GM23338 (cell line): Measurements from ENCODE around the gene PXT1. TPM values are rescaled to one million over a fixed set of nuclear protein-coding genes. Genes with fewer than 3 reads are reported as not detected.
A peak's percentile ranks its signal among the peaks of the same experiment; 100 is the strongest.

Source experiments
- ATAC-seq: fragments of 200-7000 bp; cut with Tn5 transposase; 3 replicates; pipeline ENCODE4 v1.9.1; 2020
- DNase-seq: peaks from one replicate; pipeline ENCODE4 v3.0.0-alpha.2; 2015; ENCODE audit warnings: low spot score
- H2AFZ ChIP-seq: fragments of 200-600 bp; sonication (generic); 2 replicates; pipeline ENCODE4 v1.8.0; 2016; ENCODE audit warnings: antibody characterized with exemption, mild to moderate bottlenecking, moderate library complexity
- H3F3A ChIP-seq: fragments of 200-600 bp; sonication (generic); replicated peaks from 2 replicates; pipeline ENCODE4 v1.8.0; 2017; ENCODE audit warnings: antibody characterized with exemption, mixed run types, low read depth
- H3K27ac ChIP-seq: fragments of 200-600 bp; sonication (generic); 2 replicates; pipeline ENCODE4 v1.6.1; 2016; ENCODE audit warnings: low read depth
- H3K27me3 ChIP-seq: fragments of 200-600 bp; sonication (generic); 2 replicates; pipeline ENCODE4 v1.8.0; 2016; ENCODE audit warnings: mild to moderate bottlenecking, mixed run types, moderate library complexity; ENCODE audit not compliant: insufficient read depth
- H3K36me3 ChIP-seq: fragments of 200-600 bp; sonication (generic); 2 replicates; pipeline ENCODE4 v1.8.0; 2016; ENCODE audit warnings: mild to moderate bottlenecking; ENCODE audit not compliant: insufficient read depth
- H3K4me1 ChIP-seq: fragments of 200-600 bp; sonication (generic); 2 replicates; pipeline ENCODE4 v1.8.0; 2016; ENCODE audit warnings: mild to moderate bottlenecking, moderate library complexity; ENCODE audit not compliant: insufficient read depth
- H3K4me2 ChIP-seq: fragments of 200-600 bp; sonication (generic); 2 replicates; pipeline ENCODE4 v1.7.1; 2017; ENCODE audit warnings: mixed run types
- H3K4me3 ChIP-seq: fragments of 200-600 bp; sonication (generic); 2 replicates; pipeline ENCODE4 v1.6.1; 2016; ENCODE audit warnings: mixed run types
- H3K79me2 ChIP-seq: fragments of 200-600 bp; sonication (generic); replicated peaks from 2 replicates; pipeline ENCODE4 v1.8.0; 2017; ENCODE audit warnings: mild to moderate bottlenecking; ENCODE audit not compliant: insufficient read depth
- H3K9me2 ChIP-seq: fragments of 200-600 bp; sonication (generic); 2 replicates; pipeline ENCODE4 v1.8.0; 2017; ENCODE audit not compliant: insufficient read depth
- H4K20me1 ChIP-seq: fragments of 200-600 bp; sonication (generic); replicated peaks from 2 replicates; pipeline ENCODE4 v1.8.0; 2017; ENCODE audit warnings: mild to moderate bottlenecking; ENCODE audit not compliant: insufficient read depth
- H3K27ac Mint-ChIP-seq: 2 replicates; pipeline ENCODE4 v1.8.0; 2020; ENCODE audit warnings: inconsistent platforms, mild to moderate bottlenecking, moderate library complexity, mixed read lengths
- H3K27me3 Mint-ChIP-seq: 3 replicates; pipeline ENCODE4 v1.8.0; 2022; ENCODE audit warnings: low read depth, mild to moderate bottlenecking, moderate library complexity, mixed read lengths, inconsistent platforms; ENCODE audit not compliant: insufficient read depth, poor library complexity
- H3K36me3 Mint-ChIP-seq: 3 replicates; pipeline ENCODE4 v1.8.0; 2021; ENCODE audit warnings: low read depth, mild to moderate bottlenecking, inconsistent platforms, moderate library complexity, mixed read lengths
- H3K4me1 Mint-ChIP-seq: 3 replicates; pipeline ENCODE4 v1.8.0; 2020; ENCODE audit warnings: mild to moderate bottlenecking, inconsistent platforms, mixed read lengths
- H3K4me3 Mint-ChIP-seq: 3 replicates; pipeline ENCODE4 v1.8.0; 2021; ENCODE audit warnings: moderate library complexity, mild to moderate bottlenecking, inconsistent platforms, mixed read lengths
- H3K9me3 Mint-ChIP-seq: 3 replicates; pipeline ENCODE4 v1.8.0; 2020; ENCODE audit warnings: moderate library complexity, mild to moderate bottlenecking, inconsistent platforms, mixed read lengths
- CREB1 ChIP-seq: fragments of 250-450 bp; sonication (Bioruptor Pico); IDR thresholded peaks from 2 replicates; pipeline ENCODE4 v1.5.0; 2020; ENCODE audit warnings: low read depth, mild to moderate bottlenecking, moderate library complexity
- EZH2 ChIP-seq: fragments of 200-600 bp; sonication (generic); IDR thresholded peaks from one replicate; pipeline ENCODE4 v1.8.0; 2017; ENCODE audit warnings: antibody characterized with exemption, mild to moderate bottlenecking, low read depth; ENCODE audit not compliant: unreplicated experiment
- EZH2phosphoT487 ChIP-seq: fragments of 200-600 bp; sonication (generic); IDR thresholded peaks from one replicate; pipeline ENCODE4 v1.8.1; 2018; ENCODE audit warnings: antibody characterized with exemption; ENCODE audit not compliant: unreplicated experiment
- NANOG ChIP-seq: IDR thresholded peaks from 2 replicates; pipeline ENCODE4 v1.6.1; 2016; ENCODE audit warnings: antibody characterized with exemption, borderline replicate concordance
- POLR2AphosphoS5 ChIP-seq: IDR thresholded peaks from 2 replicates; pipeline ENCODE4 v1.6.1; 2016; ENCODE audit warnings: antibody characterized with exemption, low read depth
- STAT1 ChIP-seq: IDR thresholded peaks from one replicate; pipeline ENCODE4 v1.6.1; 2016; ENCODE audit warnings: antibody characterized with exemption; ENCODE audit not compliant: unreplicated experiment
- ZNF114 ChIP-seq: fragments of 250-450 bp; sonication (Bioruptor Pico); IDR thresholded peaks from 2 replicates; pipeline ENCODE4 v1.5.0; 2020; ENCODE audit warnings: mild to moderate bottlenecking, moderate library complexity
- ZNF331 ChIP-seq: fragments of 250-450 bp; sonication (Bioruptor Pico); IDR thresholded peaks from 2 replicates; pipeline ENCODE4 v1.5.0; 2020; ENCODE audit warnings: low read depth, mild to moderate bottlenecking, moderate library complexity
- polyA plus RNA-seq: library from polyadenylated mRNA; unstranded; fragments of >200 nt; fragmentation: Nextera tagmentation; extraction: Ambion mirVana; gene quantifications from 2 replicates; pipeline ENCODE4 v1.2.1, GENCODE V29; 2016
- total RNA-seq: library from RNA; depleted of rRNA; stranded (reverse); fragments of >200 nt; shearing (Covaris generic); gene quantifications from 2 replicates; pipeline ENCODE4 v1.2.3, GENCODE V29; 2014
- TF ChIP-seq, protein P1 (sequence below): fragments of 250-450 bp; sonication (Bioruptor Pico); IDR thresholded peaks from 2 replicates; pipeline ENCODE4 v1.5.0; 2020; ENCODE audit warnings: mild to moderate bottlenecking, moderate library complexity
- TF ChIP-seq, protein P2 (sequence below), 2 experiments: fragments of 200-600 bp in 1 of 2; sonication (generic) in 1 of 2; conservative IDR thresholded peaks; 2 replicates each; pipeline versions ENCODE4 v1.5.1 to v1.6.1; 2016 to 2017; ENCODE audit warnings: antibody characterized with exemption in 2 of 2, low read depth in 2 of 2, mild to moderate bottlenecking in 2 of 2, moderate library complexity in 1 of 2

The PXT1 gene
- total and polyA plus RNA-seq, 2 experiments from 2014 or later = 0.14 TPM; not detected in 1

- TF ChIP-seq, protein P1, sequence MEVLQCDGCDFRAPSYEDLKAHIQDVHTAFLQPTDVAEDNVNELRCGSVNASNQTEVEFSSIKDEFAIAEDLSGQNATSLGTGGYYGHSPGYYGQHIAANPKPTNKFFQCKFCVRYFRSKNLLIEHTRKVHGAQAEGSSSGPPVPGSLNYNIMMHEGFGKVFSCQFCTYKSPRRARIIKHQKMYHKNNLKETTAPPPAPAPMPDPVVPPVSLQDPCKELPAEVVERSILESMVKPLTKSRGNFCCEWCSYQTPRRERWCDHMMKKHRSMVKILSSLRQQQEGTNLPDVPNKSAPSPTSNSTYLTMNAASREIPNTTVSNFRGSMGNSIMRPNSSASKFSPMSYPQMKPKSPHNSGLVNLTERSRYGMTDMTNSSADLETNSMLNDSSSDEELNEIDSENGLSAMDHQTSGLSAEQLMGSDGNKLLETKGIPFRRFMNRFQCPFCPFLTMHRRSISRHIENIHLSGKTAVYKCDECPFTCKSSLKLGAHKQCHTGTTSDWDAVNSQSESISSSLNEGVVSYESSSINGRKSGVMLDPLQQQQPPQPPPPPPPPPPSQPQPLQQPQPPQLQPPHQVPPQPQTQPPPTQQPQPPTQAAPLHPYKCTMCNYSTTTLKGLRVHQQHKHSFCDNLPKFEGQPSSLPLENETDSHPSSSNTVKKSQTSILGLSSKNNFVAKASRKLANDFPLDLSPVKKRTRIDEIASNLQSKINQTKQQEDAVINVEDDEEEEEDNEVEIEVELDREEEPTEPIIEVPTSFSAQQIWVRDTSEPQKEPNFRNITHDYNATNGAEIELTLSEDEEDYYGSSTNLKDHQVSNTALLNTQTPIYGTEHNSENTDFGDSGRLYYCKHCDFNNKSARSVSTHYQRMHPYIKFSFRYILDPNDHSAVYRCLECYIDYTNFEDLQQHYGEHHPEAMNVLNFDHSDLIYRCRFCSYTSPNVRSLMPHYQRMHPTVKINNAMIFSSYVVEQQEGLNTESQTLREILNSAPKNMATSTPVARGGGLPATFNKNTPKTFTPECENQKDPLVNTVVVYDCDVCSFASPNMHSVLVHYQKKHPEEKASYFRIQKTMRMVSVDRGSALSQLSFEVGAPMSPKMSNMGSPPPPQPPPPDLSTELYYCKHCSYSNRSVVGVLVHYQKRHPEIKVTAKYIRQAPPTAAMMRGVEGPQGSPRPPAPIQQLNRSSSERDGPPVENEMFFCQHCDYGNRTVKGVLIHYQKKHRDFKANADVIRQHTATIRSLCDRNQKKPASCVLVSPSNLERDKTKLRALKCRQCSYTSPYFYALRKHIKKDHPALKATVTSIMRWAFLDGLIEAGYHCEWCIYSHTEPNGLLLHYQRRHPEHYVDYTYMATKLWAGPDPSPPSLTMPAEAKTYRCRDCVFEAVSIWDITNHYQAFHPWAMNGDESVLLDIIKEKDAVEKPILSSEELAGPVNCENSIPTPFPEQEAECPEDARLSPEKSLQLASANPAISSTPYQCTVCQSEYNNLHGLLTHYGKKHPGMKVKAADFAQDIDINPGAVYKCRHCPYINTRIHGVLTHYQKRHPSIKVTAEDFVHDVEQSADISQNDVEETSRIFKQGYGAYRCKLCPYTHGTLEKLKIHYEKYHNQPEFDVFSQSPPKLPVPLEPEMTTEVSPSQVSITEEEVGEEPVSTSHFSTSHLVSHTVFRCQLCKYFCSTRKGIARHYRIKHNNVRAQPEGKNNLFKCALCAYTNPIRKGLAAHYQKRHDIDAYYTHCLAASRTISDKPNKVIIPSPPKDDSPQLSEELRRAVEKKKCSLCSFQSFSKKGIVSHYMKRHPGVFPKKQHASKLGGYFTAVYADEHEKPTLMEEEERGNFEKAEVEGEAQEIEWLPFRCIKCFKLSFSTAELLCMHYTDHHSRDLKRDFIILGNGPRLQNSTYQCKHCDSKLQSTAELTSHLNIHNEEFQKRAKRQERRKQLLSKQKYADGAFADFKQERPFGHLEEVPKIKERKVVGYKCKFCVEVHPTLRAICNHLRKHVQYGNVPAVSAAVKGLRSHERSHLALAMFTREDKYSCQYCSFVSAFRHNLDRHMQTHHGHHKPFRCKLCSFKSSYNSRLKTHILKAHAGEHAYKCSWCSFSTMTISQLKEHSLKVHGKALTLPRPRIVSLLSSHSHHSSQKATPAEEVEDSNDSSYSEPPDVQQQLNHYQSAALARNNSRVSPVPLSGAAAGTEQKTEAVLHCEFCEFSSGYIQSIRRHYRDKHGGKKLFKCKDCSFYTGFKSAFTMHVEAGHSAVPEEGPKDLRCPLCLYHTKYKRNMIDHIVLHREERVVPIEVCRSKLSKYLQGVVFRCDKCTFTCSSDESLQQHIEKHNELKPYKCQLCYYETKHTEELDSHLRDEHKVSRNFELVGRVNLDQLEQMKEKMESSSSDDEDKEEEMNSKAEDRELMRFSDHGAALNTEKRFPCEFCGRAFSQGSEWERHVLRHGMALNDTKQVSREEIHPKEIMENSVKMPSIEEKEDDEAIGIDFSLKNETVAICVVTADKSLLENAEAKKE (CRISPR knock-in tag) = no peak
- TF ChIP-seq, protein P2, sequence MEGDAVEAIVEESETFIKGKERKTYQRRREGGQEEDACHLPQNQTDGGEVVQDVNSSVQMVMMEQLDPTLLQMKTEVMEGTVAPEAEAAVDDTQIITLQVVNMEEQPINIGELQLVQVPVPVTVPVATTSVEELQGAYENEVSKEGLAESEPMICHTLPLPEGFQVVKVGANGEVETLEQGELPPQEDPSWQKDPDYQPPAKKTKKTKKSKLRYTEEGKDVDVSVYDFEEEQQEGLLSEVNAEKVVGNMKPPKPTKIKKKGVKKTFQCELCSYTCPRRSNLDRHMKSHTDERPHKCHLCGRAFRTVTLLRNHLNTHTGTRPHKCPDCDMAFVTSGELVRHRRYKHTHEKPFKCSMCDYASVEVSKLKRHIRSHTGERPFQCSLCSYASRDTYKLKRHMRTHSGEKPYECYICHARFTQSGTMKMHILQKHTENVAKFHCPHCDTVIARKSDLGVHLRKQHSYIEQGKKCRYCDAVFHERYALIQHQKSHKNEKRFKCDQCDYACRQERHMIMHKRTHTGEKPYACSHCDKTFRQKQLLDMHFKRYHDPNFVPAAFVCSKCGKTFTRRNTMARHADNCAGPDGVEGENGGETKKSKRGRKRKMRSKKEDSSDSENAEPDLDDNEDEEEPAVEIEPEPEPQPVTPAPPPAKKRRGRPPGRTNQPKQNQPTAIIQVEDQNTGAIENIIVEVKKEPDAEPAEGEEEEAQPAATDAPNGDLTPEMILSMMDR (conservative IDR thresholded peaks at IDR 0.05; ENCODE audit: low read depth in 2 of 2) = no peak
- TF ChIP-seq CREB1 (CRISPR knock-in tag) (no peak), EZH2 (no peak), NANOG (no peak)
Measured at GRCh38 chr6:36378243-36378920, 64.3 kb downstream of the PXT1 start (continued).

GRCh38 chr6:36377594-36377993 lies 65.1 kb downstream of the PXT1 start:
- Histone ChIP-seq H2AFZ (0 out of 2 replicates have a peak overlapping the region, but pooled peaks have one; percentile 29), H3K27ac (no peak overlapping the region), H4K20me1 (no peaks in the 10 kb centered on the region), H3K4me1 (0 out of 2 replicates have a peak, but pooled peaks cover 10% of the 10 kb centered on the region), H3K27me3 (no peaks in the 10 kb centered on the region), H3K79me2 (no peaks in the 10 kb centered on the region), H3K9me2 (no peaks in the 10 kb centered on the region), H3K4me3 (no peak overlapping the region), H3K36me3 (no peaks in the 10 kb centered on the region), H3F3A (no peaks in the 10 kb centered on the region), H3K4me2 (no peak overlapping the region)
- no peaks in the 10 kb centered on the region for H3K36me3 Mint-ChIP-seq
- peaks cover 23% of the 10 kb centered on the region for H3K4me1 Mint-ChIP-seq
- H3K27me3 Mint-ChIP-seq = peaks cover 3% of the 10 kb centered on the region
- DNase-seq (no peak), ATAC-seq (no peak)
- no peak overlapping the region for H3K27ac Mint-ChIP-seq
- H3K4me3 Mint-ChIP-seq = no peak overlapping the region
- no peaks in the 10 kb centered on the region for H3K9me3 Mint-ChIP-seq
- TF ChIP-seq EZH2phosphoT487 = no peak
- TF ChIP-seq STAT1 = no peak
- TF ChIP-seq POLR2AphosphoS5 = no peak
- TF ChIP-seq, protein P2 (conservative IDR thresholded peaks at IDR 0.05; ENCODE audit: low read depth in 2 of 2) = no peak
- no peak for TF ChIP-seq EZH2
- TF ChIP-seq ZNF331 (CRISPR knock-in tag) = no peak
- no peak for TF ChIP-seq NANOG
- no peak for TF ChIP-seq ZNF114 (CRISPR knock-in tag)
